Fibroblast of villous mesenchyme (primary cell): ENCODE data around the gene PDLIM1. TPM values are rescaled to one million over a fixed set of nuclear protein-coding genes. Genes with fewer than 3 reads are reported as not detected.
A peak's percentile ranks its signal among the peaks of the same experiment; 100 is the strongest.

ENCODE experiments used
- DNase-seq: peaks from one replicate; pipeline ENCODE4 v3.0.0-alpha.2; 2010; ENCODE audit warnings: low read depth
- H3K4me3 ChIP-seq: 2 replicates; pipeline ENCODE4 v1.5.1; 2011; ENCODE audit warnings: low read depth, mild to moderate bottlenecking, low read length
- total RNA-seq: library from RNA; depleted of rRNA; stranded (reverse); fragments of >200 nt; gene quantifications from 2 replicates; pipeline ENCODE4 v1.2.3, GENCODE V29; 2012
- TF ChIP-seq, protein P1 (sequence below): IDR thresholded peaks from 2 replicates; pipeline ENCODE4 v1.5.1; 2012; ENCODE audit warnings: low read depth, mild to moderate bottlenecking, low read length; ENCODE audit not compliant: insufficient read depth

The PDLIM1 gene
- total RNA-seq, 1 donor = 75.6 TPM

DNA sequence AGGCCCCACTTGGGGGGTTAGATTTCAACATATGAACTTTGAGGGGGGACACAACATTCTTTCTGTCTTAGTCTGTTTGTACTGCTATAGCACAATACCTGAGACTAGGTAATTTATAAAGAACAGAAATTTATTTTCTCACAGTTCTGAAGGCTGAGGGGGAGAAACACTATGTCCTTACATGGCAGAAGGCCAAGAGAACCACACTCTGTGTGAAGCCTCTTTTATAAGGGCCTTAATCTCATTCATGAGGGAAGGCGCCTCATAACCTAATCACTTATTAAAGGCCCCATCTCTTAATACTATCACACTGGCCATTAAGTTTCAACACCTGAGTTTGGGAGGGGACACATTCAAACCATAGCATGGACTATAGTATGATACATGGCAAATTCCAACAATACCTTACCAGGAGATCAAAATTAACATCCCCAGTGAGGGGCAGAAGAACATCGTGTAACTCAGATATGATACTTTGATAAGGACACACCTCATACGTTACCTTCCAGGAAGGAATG, 9.3 kb upstream of the PDLIM1 start:
- TF ChIP-seq, protein P1, sequence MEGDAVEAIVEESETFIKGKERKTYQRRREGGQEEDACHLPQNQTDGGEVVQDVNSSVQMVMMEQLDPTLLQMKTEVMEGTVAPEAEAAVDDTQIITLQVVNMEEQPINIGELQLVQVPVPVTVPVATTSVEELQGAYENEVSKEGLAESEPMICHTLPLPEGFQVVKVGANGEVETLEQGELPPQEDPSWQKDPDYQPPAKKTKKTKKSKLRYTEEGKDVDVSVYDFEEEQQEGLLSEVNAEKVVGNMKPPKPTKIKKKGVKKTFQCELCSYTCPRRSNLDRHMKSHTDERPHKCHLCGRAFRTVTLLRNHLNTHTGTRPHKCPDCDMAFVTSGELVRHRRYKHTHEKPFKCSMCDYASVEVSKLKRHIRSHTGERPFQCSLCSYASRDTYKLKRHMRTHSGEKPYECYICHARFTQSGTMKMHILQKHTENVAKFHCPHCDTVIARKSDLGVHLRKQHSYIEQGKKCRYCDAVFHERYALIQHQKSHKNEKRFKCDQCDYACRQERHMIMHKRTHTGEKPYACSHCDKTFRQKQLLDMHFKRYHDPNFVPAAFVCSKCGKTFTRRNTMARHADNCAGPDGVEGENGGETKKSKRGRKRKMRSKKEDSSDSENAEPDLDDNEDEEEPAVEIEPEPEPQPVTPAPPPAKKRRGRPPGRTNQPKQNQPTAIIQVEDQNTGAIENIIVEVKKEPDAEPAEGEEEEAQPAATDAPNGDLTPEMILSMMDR = no peak
- no peak for DNase-seq

DNA sequence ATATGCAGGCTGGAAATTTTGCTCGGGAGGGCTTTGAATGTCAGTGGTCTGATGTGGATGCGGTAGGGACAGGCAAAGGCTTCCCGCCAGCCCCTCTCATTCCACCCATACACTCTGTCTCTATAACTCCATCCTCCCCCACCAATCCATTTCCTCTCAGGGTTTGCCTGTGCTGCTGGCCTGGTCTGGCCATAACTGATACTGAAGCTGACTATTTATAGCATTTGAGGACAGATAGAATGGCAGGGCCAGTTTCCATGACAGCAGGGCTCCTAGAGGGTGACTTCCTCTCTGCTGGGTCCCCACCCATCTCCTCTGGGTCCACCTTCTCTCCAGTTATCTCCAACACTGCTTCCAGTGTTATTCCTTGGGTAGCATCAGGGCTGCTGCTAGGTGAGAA, 6.6 kb upstream of the PDLIM1 start:
- DNase-seq = no peak
- TF ChIP-seq, protein P1 = no peak
- H3K4me3 ChIP-seq = no peak overlapping the region

More for the DNA sequence above, 9.3 kb upstream of the PDLIM1 start:
- H3K4me3 ChIP-seq = no peak overlapping the region

DNA sequence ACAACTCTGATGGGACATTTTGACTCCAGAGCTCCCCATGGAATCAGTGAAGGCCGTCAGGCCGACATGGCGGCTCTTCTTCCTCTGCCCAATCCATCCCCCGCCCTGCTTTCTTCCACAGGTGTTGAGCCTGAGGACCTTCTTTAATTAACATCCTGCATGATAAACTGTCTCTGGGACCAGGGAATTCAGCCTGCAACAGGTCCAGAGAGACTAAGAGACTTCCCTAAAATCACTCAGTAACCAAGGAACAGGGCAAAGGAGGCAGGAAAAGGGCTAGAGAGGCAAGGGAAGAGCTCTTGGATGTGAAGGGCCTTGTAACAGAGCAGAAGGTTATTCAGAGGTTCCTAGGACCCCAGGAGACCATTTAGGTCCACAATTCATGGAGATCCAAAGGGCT, 6.0 kb upstream of the PDLIM1 start:
- DNase-seq = no peak
- TF ChIP-seq, protein P1 = no peak
- H3K4me3 ChIP-seq = no peak overlapping the region

DNA sequence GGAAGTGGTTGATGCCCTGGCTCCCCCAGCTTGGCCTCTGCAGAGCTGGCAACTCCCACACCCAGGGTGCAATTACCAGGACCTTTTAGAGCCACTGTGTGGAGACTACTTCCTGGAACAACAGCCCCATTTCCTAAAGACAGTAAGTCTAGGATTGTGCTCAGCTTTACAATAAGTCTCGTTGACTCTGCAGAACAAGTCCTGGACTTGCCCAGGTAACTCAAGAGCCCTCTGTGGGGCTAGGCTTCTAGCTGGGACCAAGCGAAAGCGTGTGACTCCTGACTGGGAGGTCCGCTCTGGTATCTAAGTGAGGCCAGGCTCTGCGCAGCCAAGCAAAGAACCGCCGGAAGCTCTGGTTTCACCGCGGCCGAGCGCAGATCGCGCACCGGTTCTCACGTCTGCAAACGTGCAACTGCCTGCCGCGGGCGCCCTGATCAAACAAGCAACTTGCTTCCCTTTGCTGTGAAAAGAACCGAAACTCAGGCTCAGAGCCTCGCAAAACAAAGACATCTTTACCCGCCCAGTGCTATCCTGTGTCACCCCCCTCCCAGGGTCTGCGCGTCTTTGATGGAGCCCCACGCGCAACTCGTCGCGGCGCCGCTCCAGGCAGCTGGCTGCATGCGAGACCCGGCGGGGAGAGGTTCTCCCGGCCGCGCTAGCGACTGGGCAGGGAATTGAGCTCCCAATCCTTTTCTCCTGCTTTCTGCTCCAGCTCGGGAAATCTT, 4.4 kb upstream of the PDLIM1 start:
- H3K4me3 ChIP-seq = peak overlapping the region; percentile 38
- peak; percentile 70 for DNase-seq
- TF ChIP-seq, protein P1 = no peak

DNA sequence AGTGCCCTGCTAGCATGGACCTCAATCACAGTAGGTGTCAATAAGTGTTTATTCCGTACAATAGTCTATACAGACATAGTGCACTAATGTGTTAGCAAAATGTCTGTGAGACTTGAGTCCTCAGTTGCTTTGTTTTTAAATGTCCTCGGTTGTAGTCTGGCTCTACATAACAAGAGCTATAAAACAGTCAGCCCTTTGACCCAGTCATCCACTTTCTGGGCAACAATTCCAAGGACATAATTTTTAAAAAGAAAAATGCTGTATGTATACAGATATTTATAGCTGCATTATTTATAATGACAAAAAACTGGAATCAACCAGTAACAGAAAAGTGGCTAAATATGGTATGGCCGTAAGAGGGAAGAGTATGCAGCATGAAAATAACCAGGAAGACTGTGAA, 2.8 kb upstream of the PDLIM1 start:
- no peak for DNase-seq
- no peak overlapping the region for H3K4me3 ChIP-seq
- TF ChIP-seq, protein P1 = no peak

DNA sequence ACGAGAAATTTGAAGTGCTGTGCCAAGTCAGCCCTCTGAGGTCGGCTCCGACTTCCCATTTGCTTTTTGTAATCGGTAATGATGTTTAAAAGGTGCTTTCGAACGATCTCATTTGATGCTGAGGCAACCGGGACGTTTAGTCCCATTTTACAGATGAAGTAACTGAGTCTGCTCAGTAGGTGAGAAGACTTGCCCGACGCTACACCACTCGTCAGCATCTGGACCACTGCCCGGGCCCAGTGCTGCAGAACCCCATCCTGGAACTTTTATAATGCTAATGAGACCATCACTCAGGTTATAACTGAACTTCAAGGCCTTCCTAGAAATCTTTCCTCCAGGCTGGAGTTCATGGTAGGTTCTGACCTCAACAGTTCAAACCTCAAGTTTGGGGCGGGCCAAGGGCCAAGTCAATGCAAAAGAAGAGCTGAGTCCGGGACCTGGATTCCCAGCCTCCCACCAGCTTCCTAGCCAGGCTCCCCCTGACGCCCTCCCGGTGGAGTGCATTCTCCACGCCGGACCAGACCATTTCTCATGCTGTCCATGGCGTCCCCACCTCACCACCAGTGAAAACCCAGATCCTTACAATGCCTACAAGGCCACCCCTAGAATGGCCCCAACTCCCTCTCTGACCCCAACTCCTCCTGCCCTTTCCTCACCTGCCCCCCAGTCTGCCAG, 699 bp upstream of the PDLIM1 start:
- TF ChIP-seq, protein P1 = no peak
- no peak for DNase-seq
- peak overlapping the region; percentile 97 for H3K4me3 ChIP-seq
